Measurements from ENCODE around the gene ZNF74. TPM values are rescaled to one million over a fixed set of nuclear protein-coding genes. Genes with fewer than 3 reads are reported as not detected.
A peak's percentile ranks its signal among the peaks of the same experiment; 100 is the strongest.

ZNF74 gene
- total RNA-seq, 4 donors from 2014 or later, result 3.0 to 6.9 (median 4.9) TPM

GRCh38 chr22:20441631-20442484 is 47.9 kb downstream of the ZNF74 start:
- Histone ChIP-seq H3K27me3 (peaks cover 9 to 15% (median 10%) of the 10 kb centered on the region in 3 donors), H3K36me3 (peaks cover 0 to 20% of the 10 kb centered on the region in 2 donors), H3K4me3 (no peak overlapping the region), H3K9me3 (no peaks in the 10 kb centered on the region), H3K4me1 (peaks cover 0 to 6% of the 10 kb centered on the region in 2 donors), H3K27ac (peak overlapping the region in 1 of 4 donors; percentile 4)
- in situ Hi-C loops (cut with MboI; ENCODE audit: low sequenced_read_pairs in 4 of 4), result loop anchor here in 1 of 4 donors (25.0 kb wide), 1 partner anchor 245 kb away; no protein-coding TSS in a partner anchor
- TF ChIP-seq POLR2A (IDR thresholded peaks at IDR 0.05) (no peak), CTCF (IDR thresholded peaks at IDR 0.05 in 4 of 5, conservative IDR thresholded peaks at IDR 0.05 in 1 of 5) (no peak)
- intact Hi-C loops (cut with DNase I; ENCODE audit: low total_unique reads), result no loop called here
- no peak for ATAC-seq
- no peak for DNase-seq

GRCh38 chr22:20442485-20443284 is 48.7 kb downstream of the ZNF74 start:
- Histone ChIP-seq H3K27ac (no peak overlapping the region), H3K4me1 (no peaks in the 10 kb centered on the region), H3K27me3 (peaks cover 4 to 9% (median 5%) of the 10 kb centered on the region in 3 donors), H3K9me3 (no peaks in the 10 kb centered on the region), H3K36me3 (peaks cover 0 to 20% of the 10 kb centered on the region in 2 donors), H3K4me3 (no peak overlapping the region)
- TF ChIP-seq POLR2A (IDR thresholded peaks at IDR 0.05) (no peak), CTCF (IDR thresholded peaks at IDR 0.05 in 4 of 5, conservative IDR thresholded peaks at IDR 0.05 in 1 of 5) (no peak)
- ATAC-seq (no peak), DNase-seq (no peak)
- intact Hi-C loops (cut with DNase I; ENCODE audit: low total_unique reads), result no loop called here
- in situ Hi-C loops (cut with MboI; ENCODE audit: low sequenced_read_pairs in 4 of 4), result loop anchor here in 1 of 4 donors (25.0 kb wide), 1 partner anchor 245 kb away; no protein-coding TSS in a partner anchor

DNA sequence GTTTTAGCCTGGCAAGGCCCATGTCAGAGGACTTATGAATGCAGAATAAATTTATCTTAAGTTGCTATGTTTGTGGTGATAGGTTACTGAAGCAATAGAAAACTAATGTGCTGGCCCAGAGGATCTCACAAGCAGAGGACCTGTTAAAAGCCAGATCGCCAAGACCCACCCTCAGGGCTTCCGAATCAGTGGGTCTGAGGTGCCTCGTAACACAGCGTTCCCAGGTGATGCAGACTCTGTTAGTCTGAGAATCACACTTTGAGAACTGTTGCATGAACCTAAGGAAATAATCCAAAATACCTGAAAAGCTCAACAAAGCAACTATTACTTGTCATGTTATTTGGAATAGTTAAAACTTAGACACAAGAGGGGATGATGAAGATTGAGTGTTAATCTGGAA is 50.4 kb downstream of the ZNF74 start:
- H3K4me1 ChIP-seq, result no peaks in the 10 kb centered on the region
- TF ChIP-seq POLR2A (IDR thresholded peaks at IDR 0.05) (no peak), CTCF (IDR thresholded peaks at IDR 0.05 in 4 of 5, conservative IDR thresholded peaks at IDR 0.05 in 1 of 5) (no peak)
- peaks cover 0 to 20% of the 10 kb centered on the region in 2 donors for H3K36me3 ChIP-seq
- H3K27me3 ChIP-seq, result no peaks in the 10 kb centered on the region
- in situ Hi-C loops (cut with MboI; ENCODE audit: low sequenced_read_pairs in 4 of 4) (loop anchor here in 1 of 4 donors (25.0 kb wide), 1 partner anchor 243 kb away; no protein-coding TSS in a partner anchor), intact Hi-C loops (cut with DNase I; ENCODE audit: low total_unique reads) (no loop called here)
- no peak overlapping the region for H3K4me3 ChIP-seq
- ATAC-seq (no peak), DNase-seq (no peak)
- H3K9me3 ChIP-seq, result no peaks in the 10 kb centered on the region
- no peak overlapping the region for H3K27ac ChIP-seq

DNA sequence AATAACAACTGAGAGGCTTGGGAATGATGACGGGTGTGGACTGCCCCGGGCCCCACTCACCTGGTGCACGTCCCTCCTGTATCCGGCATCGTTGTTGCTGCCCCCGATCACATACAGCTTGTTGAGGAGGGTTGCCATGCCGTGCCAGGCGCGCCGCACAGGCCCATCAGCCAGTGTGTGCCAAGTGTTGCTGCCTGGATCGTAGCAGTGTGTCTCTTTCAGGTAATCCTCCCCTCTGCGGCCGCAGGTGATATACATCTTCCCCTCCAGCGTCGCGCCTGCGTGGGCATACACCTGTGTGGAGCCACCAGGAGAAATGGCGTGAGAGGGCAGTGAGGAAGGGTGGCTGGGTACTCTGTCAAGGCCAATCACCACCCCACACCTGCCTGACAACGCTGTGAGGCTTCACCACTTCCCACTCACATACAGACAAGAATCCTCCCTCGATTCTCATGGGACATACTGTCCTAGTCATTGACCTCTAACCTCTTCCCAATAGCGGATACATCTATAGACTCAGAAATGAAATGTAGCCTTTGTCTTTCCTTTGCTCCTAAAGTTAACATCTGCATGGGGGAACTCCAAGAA is 52.5 kb downstream of the ZNF74 start:
- intact Hi-C loops (cut with DNase I; ENCODE audit: low total_unique reads), result no loop called here
- in situ Hi-C loops (cut with MboI; ENCODE audit: low sequenced_read_pairs in 4 of 4), result loop anchor here in 1 of 4 donors (25.0 kb wide), 1 partner anchor 241 kb away; no protein-coding TSS in a partner anchor
- ATAC-seq, result no peak

More for the DNA sequence above, 52.5 kb downstream of the ZNF74 start:
- Histone ChIP-seq H3K36me3 (peaks cover 0 to 20% of the 10 kb centered on the region in 2 donors), H3K27me3 (no peaks in the 10 kb centered on the region), H3K9me3 (no peaks in the 10 kb centered on the region), H3K4me3 (no peak overlapping the region), H3K27ac (no peak overlapping the region), H3K4me1 (no peaks in the 10 kb centered on the region)
- no peak for TF ChIP-seq CTCF (IDR thresholded peaks at IDR 0.05 in 4 of 5, conservative IDR thresholded peaks at IDR 0.05 in 1 of 5)
- no peak for TF ChIP-seq POLR2A (IDR thresholded peaks at IDR 0.05)
- no peak for DNase-seq
